NCI-H1436 treated with DMSO at 0.1 percent for 48 hours (cell line): Measurements from ENCODE around the gene SMG6.
"Not testable (repeated sequence)": the region's sequence is repeated elsewhere in the genome, so short reads cannot be mapped to it uniquely, and the experiment has no call there.

ENCODE experiments used
- DNase-seq: peaks from one replicate; lab custom pipeline; 2025; lab: John Stamatoyannopoulos, UW

Gene SMG6

GRCh38 chr17:2303204-2304188 is at the start of gene SMG6, which contains the start of gene SRR:
Gene SMG6, minus strand, starts transcription at chr17:2303785. Its CDS starts 65 bp downstream, at chr17:2303720.
Gene SRR, plus strand, starts transcription at chr17:2303950. Its CDS starts 11,611 bp downstream, at chr17:2315561.
- no peak for DNase-seq

GRCh38 chr17:2351269-2351668 is 47.7 kb upstream of the SMG6 start:
- DNase-seq: no peak

GRCh38 chr17:2347805-2348685 is 44.5 kb upstream of the SMG6 start:
- no peak for DNase-seq

GRCh38 chr17:2346475-2346874 is 42.9 kb upstream of the SMG6 start:
- no peak for DNase-seq

GRCh38 chr17:2344528-2344927 is 40.9 kb upstream of the SMG6 start:
- no peak for DNase-seq

- no peak for DNase-seq
Measured at GRCh38 chr17:2343421-2343820, 39.8 kb upstream of the SMG6 start.

GRCh38 chr17:2338315-2338657 is 34.7 kb upstream of the SMG6 start:
- no peak for DNase-seq

- no peak for DNase-seq
Measured at GRCh38 chr17:2337544-2338314, 34.1 kb upstream of the SMG6 start.

- DNase-seq: no peak
Measured at GRCh38 chr17:2336852-2337543, 33.4 kb upstream of the SMG6 start, which contains the start of gene SGSM2. Gene SGSM2, plus strand, starts transcription at chr17:2337501. Its CDS starts 188 bp downstream, at chr17:2337689.

GRCh38 chr17:2336215-2336851 is 32.7 kb upstream of the SMG6 start, which contains the start of gene TSR1:
Gene TSR1, minus strand, starts transcription at chr17:2336457. Its CDS starts 30 bp downstream, at chr17:2336427.
- peak; percentile 18 for DNase-seq

GRCh38 chr17:2335726-2336214 is 32.2 kb upstream of the SMG6 start:
- no peak for DNase-seq

- DNase-seq: no peak
Measured at GRCh38 chr17:2331303-2331702, 27.7 kb upstream of the SMG6 start.

- DNase-seq: no peak
Measured at GRCh38 chr17:2323629-2324314, 20.2 kb upstream of the SMG6 start.

GRCh38 chr17:2321399-2321798 is 17.8 kb upstream of the SMG6 start:
- no peak for DNase-seq

GRCh38 chr17:2319051-2319450 is 15.5 kb upstream of the SMG6 start:
- no peak for DNase-seq

GRCh38 chr17:2317796-2318195 is 14.2 kb upstream of the SMG6 start:
- DNase-seq: no peak

GRCh38 chr17:2316916-2317205 is 13.3 kb upstream of the SMG6 start:
- not testable (repeated sequence) for DNase-seq

GRCh38 chr17:2312736-2313135 is 9.2 kb upstream of the SMG6 start:
- DNase-seq: no peak

GRCh38 chr17:2309338-2310154 is 6.0 kb upstream of the SMG6 start:
- DNase-seq: no peak
